ENCODE data around the gene FCGBP.

GRCh38 chr19:39935364-39935661 lies 879 bp upstream of the FCGBP start:
- TF ChIP-seq EZH2phosphoT487 (IDR thresholded peaks at IDR 0.05; ENCODE audit: borderline replicate concordance, low read length) (no peak), CTCF (conservative IDR thresholded peaks at IDR 0.05; ENCODE audit: low read depth, low read length) (no peak), EZH2 (IDR thresholded peaks at IDR 0.05; ENCODE audit: low read length, unreplicated experiment) (no peak)
